ENCODE data around the gene NTRK2. TPM values are rescaled to one million over a fixed set of nuclear protein-coding genes. Genes with fewer than 3 reads are reported as not detected.

NTRK2 gene
- total and polyA plus RNA-seq, 9 donors: 8.9 to 36.8 (median 20.3) TPM

DNA sequence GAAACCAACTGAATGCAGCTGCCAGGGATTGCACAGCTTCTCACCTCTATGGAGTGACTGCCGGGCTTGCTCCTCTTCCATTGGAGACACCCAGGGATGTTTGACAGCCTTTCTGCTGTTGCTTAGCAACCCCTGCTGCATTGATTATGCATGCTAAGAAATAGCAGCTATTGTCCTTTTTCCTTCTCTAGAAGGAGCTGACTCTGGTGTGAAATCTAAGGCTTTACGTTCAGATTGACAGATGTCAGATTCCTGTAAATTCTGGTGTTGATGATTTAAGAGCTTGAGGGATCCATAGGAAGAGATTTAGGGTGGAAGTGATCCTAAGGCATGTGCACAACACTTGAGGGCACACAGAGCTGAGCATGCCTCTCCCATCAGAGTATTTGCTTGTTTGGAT lies 267.7 kb downstream of the NTRK2 start:
- DNase-seq: no peak
- no peak overlapping the region for H3K4me3 ChIP-seq (ENCODE audit: low read length)
- WGBS (ENCODE audit: insufficient coverage): 92% methylated on average over 2 of the region's 2 CpGs
- no peaks in the 10 kb centered on the region for H3K27me3 ChIP-seq (ENCODE audit: control insufficient read depth, insufficient read depth, low read length)
- H3K9me3 ChIP-seq (replicated peaks; ENCODE audit: control insufficient read depth, low read depth, low read length): no peaks in the 10 kb centered on the region
- no peaks in the 10 kb centered on the region for H3K4me1 ChIP-seq (ENCODE audit: control insufficient read depth, insufficient read depth, low read length)
- no peak overlapping the region for H3K27ac ChIP-seq (ENCODE audit: low read length)
- no peaks in the 10 kb centered on the region for H3K36me3 ChIP-seq (ENCODE audit: control insufficient read depth, insufficient read depth, low read length)

DNA sequence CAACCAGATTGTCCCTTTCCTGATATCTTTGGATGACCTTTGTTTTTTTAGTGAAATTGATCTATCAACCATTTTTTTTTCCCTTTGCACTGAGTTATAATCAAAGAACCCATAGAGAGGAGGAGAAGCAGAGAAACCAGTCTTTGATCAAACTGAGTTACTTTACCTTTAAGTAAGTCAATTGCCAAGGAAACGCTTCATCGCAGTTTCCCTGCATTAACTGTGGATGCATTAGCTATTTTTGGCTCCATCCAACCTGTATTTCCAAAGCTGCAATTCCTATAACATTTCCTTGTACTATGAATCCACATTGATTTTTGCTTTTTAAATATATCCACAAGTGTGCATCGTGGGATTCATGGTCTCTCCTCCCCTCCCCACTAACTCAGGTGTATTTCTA lies 268.1 kb downstream of the NTRK2 start:
- WGBS (ENCODE audit: insufficient coverage): 13% methylated on average over 2 of the region's 3 CpGs

DNA sequence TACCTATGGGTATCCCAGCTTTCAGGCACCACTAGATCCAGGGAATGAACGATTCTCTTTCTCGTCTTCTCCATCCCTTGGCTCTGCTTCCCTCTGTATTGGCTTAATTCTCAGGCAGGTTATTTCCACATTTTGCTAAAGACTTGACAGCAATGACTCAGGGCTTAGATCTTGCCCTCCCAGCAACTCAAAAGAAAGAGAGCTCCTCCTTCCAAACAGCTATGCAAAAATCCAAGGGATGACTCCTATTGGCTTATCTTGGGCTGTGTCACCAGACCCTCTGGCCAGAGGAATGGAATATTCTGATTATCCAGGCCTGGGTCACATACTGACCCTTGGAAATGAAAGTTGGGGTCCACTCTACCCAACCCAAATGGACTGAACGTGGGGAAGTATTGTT lies 270.2 kb downstream of the NTRK2 start:
- Histone ChIP-seq H3K9me3 (replicated peaks; ENCODE audit: control insufficient read depth, low read depth, low read length) (no peaks in the 10 kb centered on the region), H3K4me1 (ENCODE audit: control insufficient read depth, insufficient read depth, low read length) (no peaks in the 10 kb centered on the region), H3K27ac (ENCODE audit: low read length) (no peak overlapping the region), H3K27me3 (ENCODE audit: control insufficient read depth, insufficient read depth, low read length) (no peaks in the 10 kb centered on the region), H3K4me3 (ENCODE audit: low read length) (no peak overlapping the region), H3K36me3 (ENCODE audit: control insufficient read depth, insufficient read depth, low read length) (no peaks in the 10 kb centered on the region)
- DNase-seq: no peak
- WGBS (ENCODE audit: insufficient coverage): 88% methylated on average over 2 of the region's 3 CpGs

More for the DNA sequence above, 268.1 kb downstream of the NTRK2 start:
- H3K36me3 ChIP-seq (ENCODE audit: control insufficient read depth, insufficient read depth, low read length): no peaks in the 10 kb centered on the region
- no peak overlapping the region for H3K4me3 ChIP-seq (ENCODE audit: low read length)
- no peaks in the 10 kb centered on the region for H3K27me3 ChIP-seq (ENCODE audit: control insufficient read depth, insufficient read depth, low read length)
- no peaks in the 10 kb centered on the region for H3K4me1 ChIP-seq (ENCODE audit: control insufficient read depth, insufficient read depth, low read length)
- DNase-seq: peak; percentile 52
- no peaks in the 10 kb centered on the region for H3K9me3 ChIP-seq (replicated peaks; ENCODE audit: control insufficient read depth, low read depth, low read length)
- H3K27ac ChIP-seq (ENCODE audit: low read length): no peak overlapping the region

DNA sequence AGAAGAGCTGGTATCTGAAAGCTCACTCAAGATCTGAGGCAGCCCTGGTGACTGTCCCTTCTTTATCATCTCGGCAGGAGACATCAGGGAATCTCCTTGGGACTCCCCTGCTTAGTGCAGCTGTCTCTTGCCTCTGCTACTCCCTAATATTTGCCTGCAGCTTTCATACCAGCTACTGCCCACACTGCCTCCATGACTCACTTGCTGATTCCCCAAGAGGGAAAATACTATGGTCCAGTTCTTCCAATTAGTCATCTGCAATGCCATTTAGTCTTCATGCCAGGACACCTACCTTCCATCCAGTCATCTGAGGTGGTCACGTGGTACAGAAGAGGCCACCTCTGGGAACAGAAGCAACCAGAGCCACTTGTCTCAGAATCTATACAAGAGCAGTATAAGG lies 270.8 kb downstream of the NTRK2 start:
- no peaks in the 10 kb centered on the region for H3K36me3 ChIP-seq (ENCODE audit: control insufficient read depth, insufficient read depth, low read length)
- H3K4me3 ChIP-seq (ENCODE audit: low read length): no peak overlapping the region
- 70% methylated on average over 1 of the region's 2 CpGs for WGBS (ENCODE audit: insufficient coverage)

DNA sequence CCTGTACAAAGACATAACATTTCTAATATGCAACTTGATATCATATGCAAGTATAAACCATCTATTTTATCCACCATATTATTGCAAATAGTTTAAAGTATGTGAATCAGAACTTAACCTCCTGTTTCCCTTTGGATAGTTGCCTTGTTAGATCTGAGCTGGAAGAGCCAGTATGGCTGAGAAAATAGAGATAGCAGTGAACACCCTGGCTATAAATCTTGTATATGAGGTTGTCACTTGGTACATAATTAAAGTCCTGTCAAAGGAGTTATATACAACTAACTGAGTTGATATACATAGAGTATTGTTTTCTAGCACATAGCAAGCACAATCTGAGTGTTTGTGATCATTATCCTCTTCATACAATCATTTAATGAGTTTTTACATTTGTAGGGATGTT lies 272.3 kb downstream of the NTRK2 start:
- Histone ChIP-seq H3K4me1 (ENCODE audit: control insufficient read depth, insufficient read depth, low read length) (peaks cover 7% of the 10 kb centered on the region), H3K27me3 (ENCODE audit: control insufficient read depth, insufficient read depth, low read length) (no peaks in the 10 kb centered on the region), H3K27ac (ENCODE audit: low read length) (no peak overlapping the region), H3K36me3 (ENCODE audit: control insufficient read depth, insufficient read depth, low read length) (no peaks in the 10 kb centered on the region), H3K9me3 (replicated peaks; ENCODE audit: control insufficient read depth, low read depth, low read length) (no peaks in the 10 kb centered on the region), H3K4me3 (ENCODE audit: low read length) (no peak overlapping the region)
- no peak for DNase-seq

More for the DNA sequence above, 270.8 kb downstream of the NTRK2 start:
- DNase-seq: no peak
- H3K27me3 ChIP-seq (ENCODE audit: control insufficient read depth, insufficient read depth, low read length): no peaks in the 10 kb centered on the region
- no peak overlapping the region for H3K27ac ChIP-seq (ENCODE audit: low read length)
- H3K4me1 ChIP-seq (ENCODE audit: control insufficient read depth, insufficient read depth, low read length): no peaks in the 10 kb centered on the region
- no peaks in the 10 kb centered on the region for H3K9me3 ChIP-seq (replicated peaks; ENCODE audit: control insufficient read depth, low read depth, low read length)

DNA sequence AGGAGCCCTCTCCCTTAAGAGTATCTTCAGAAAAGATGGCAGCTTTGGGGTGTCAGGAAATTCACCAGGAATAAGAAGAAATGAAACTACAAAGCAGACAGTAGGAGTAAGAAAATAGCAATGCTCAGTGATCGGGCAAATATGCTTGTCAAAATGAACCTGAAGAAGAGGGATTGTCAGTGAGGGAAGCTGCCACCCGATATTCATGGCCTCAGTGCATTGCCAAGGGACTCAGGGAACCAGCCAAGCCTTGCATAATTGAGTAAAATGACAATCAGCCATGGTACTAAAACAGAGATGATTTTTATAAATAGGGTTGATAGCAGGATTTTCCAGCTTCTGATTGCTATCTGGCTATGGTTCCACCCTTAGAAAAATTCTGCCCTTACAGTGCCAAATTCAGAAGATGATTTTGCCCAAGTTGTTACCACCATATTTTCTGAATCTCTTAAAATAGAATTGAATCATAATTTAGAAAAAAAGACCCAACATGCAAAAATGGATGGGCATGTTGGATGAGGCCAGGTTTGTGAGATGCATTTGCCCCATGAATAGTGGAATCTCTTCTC lies 274.0 kb downstream of the NTRK2 start:
- H3K27ac ChIP-seq (ENCODE audit: low read length): no peak overlapping the region
- no peak for DNase-seq
- H3K27me3 ChIP-seq (ENCODE audit: control insufficient read depth, insufficient read depth, low read length): no peaks in the 10 kb centered on the region
- H3K36me3 ChIP-seq (ENCODE audit: control insufficient read depth, insufficient read depth, low read length): no peaks in the 10 kb centered on the region
- no peak overlapping the region for H3K4me3 ChIP-seq (ENCODE audit: low read length)
- no peaks in the 10 kb centered on the region for H3K9me3 ChIP-seq (replicated peaks; ENCODE audit: control insufficient read depth, low read depth, low read length)
- peaks cover 16% of the 10 kb centered on the region for H3K4me1 ChIP-seq (ENCODE audit: control insufficient read depth, insufficient read depth, low read length)
- WGBS (ENCODE audit: insufficient coverage): 67% methylated on average over 1 of the region's 2 CpGs

DNA sequence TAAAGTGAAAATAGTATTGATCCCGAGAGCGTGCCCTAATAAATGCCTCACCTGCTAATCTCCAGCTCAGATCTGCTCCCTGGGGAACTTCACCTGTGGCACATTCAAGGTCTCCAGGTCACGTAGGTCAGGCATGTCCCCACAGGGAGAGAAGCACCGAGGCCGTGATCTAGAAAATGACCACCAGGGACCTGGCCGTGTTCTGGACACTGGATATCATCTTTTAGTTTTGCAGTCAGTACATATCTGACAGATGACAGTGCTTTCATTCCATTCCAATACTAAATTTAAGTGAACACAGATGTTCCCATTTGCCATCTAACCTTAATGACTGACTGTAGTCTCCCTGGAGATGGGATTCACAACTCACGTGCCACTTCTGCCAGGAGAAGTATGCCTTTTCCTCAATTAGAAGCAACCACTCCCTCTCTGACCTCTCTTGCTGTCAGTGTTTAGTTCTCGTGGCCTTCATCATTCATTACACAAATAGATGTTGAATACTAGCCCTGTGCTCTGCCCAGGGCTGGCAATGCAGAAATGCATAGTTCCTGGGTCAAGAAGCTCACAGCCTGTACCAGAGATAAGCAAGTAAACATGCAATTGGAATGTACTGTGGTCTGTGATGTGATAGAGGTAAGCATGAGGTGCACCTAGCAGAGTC lies 276.5 kb downstream of the NTRK2 start:
- H3K27me3 ChIP-seq (ENCODE audit: control insufficient read depth, insufficient read depth, low read length): no peaks in the 10 kb centered on the region
- H3K27ac ChIP-seq (ENCODE audit: low read length): no peak overlapping the region
- H3K4me1 ChIP-seq (ENCODE audit: control insufficient read depth, insufficient read depth, low read length): peaks cover 16% of the 10 kb centered on the region
- no peak overlapping the region for H3K4me3 ChIP-seq (ENCODE audit: low read length)
- no peak for DNase-seq
- no peaks in the 10 kb centered on the region for H3K36me3 ChIP-seq (ENCODE audit: control insufficient read depth, insufficient read depth, low read length)
- 39% methylated on average over 5 of the region's 8 CpGs for WGBS (ENCODE audit: insufficient coverage)
- no peaks in the 10 kb centered on the region for H3K9me3 ChIP-seq (replicated peaks; ENCODE audit: control insufficient read depth, low read depth, low read length)

DNA sequence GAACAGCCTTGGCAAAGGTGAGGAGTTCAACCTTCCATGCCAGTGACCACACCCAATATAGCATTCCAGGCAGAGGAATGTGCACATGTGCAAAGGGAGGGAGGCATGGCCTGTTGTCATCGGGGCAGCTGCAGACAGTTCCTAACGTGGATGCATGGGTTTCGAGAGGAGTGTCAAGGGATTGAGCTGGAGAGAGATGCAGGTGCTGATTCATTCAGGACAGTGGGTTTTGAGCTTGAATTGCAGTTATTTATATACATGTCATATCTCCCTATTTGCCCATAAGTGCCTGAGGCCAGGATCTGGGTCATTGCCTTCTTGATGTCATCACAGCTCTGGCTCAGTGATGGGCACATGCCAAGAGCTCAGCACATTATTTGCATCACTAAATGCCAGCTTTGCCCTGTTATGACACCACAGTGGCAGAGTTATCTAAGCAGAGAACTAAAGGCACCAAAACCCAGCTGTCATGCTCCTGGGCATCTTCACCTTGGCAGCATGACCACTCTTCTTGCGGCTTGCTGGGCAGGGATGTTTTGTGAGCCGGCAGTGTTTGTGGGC lies 278.0 kb downstream of the NTRK2 start:
- peak; percentile 36 for DNase-seq
- Histone ChIP-seq H3K9me3 (replicated peaks; ENCODE audit: control insufficient read depth, low read depth, low read length) (no peaks in the 10 kb centered on the region), H3K4me1 (ENCODE audit: control insufficient read depth, insufficient read depth, low read length) (peaks cover 16% of the 10 kb centered on the region), H3K27me3 (ENCODE audit: control insufficient read depth, insufficient read depth, low read length) (no peaks in the 10 kb centered on the region), H3K4me3 (ENCODE audit: low read length) (no peak overlapping the region), H3K36me3 (ENCODE audit: control insufficient read depth, insufficient read depth, low read length) (no peaks in the 10 kb centered on the region), H3K27ac (ENCODE audit: low read length) (no peak overlapping the region)
- WGBS (ENCODE audit: insufficient coverage): 78% methylated on average over 4 of the region's 5 CpGs

DNA sequence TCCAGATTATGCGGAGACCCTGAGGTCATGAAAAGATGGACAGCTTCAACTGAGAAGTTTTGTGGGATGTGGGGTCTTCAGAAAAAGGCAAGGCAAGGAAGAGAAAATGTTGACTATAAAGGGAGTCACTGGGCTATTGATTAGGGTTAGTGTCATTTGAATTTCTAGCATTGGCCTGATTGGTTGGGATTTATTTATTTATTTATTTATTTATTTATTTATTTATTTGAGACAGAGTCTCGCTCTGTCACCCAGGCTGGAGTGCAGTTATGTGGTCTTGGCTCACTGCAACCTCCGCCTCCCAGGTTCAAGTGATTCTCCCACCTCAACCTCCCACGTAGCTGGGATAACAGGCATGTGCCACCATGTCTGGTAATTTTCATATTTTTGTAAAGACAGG lies 279.7 kb downstream of the NTRK2 start:
- no peak overlapping the region for H3K4me3 ChIP-seq (ENCODE audit: low read length)
- H3K4me1 ChIP-seq (ENCODE audit: control insufficient read depth, insufficient read depth, low read length): peaks cover 20% of the 10 kb centered on the region
- H3K27me3 ChIP-seq (ENCODE audit: control insufficient read depth, insufficient read depth, low read length): no peaks in the 10 kb centered on the region
- no peak overlapping the region for H3K27ac ChIP-seq (ENCODE audit: low read length)
- DNase-seq: no peak
- no peaks in the 10 kb centered on the region for H3K36me3 ChIP-seq (ENCODE audit: control insufficient read depth, insufficient read depth, low read length)
- H3K9me3 ChIP-seq (replicated peaks; ENCODE audit: control insufficient read depth, low read depth, low read length): no peaks in the 10 kb centered on the region
- WGBS (ENCODE audit: insufficient coverage): 100% methylated on average over 1 of the region's 4 CpGs

DNA sequence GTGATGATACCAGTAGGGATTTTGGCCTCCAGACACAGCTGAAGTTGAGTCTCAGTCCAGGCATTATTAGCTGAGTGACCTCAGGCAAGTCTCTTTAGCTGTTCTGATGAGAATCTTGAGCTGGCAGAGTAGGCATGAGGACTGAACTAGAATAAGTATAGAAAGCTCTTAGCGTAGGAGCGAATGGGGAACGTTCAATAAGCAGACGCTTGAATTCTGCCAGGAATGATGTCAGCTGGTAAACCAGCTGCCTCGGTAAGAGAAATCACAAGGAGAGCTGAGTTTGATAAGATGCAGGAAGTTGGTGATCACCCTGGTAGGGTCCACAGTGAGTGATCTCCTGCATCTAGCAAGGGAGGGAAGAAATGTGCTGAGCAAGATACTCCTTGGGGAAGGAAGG lies 280.4 kb downstream of the NTRK2 start:
- Histone ChIP-seq H3K27me3 (ENCODE audit: control insufficient read depth, insufficient read depth, low read length) (no peaks in the 10 kb centered on the region), H3K36me3 (ENCODE audit: control insufficient read depth, insufficient read depth, low read length) (no peaks in the 10 kb centered on the region), H3K9me3 (replicated peaks; ENCODE audit: control insufficient read depth, low read depth, low read length) (no peaks in the 10 kb centered on the region), H3K4me1 (ENCODE audit: control insufficient read depth, insufficient read depth, low read length) (peaks cover 20% of the 10 kb centered on the region), H3K27ac (ENCODE audit: low read length) (no peak overlapping the region), H3K4me3 (ENCODE audit: low read length) (no peak overlapping the region)
- 75% methylated on average over 5 of the region's 5 CpGs for WGBS (ENCODE audit: insufficient coverage)
- DNase-seq: no peak
